CD14-positive monocyte (primary cell): Measurements from ENCODE around the gene AFDN. TPM values are rescaled to one million over a fixed set of nuclear protein-coding genes. Genes with fewer than 3 reads are reported as not detected.

Source experiments
- DNase-seq, 3 donors: peaks; one replicate each; pipeline ENCODE4 v3.0.0-alpha.2; 2011 to 2022
- H2AFZ ChIP-seq: 2 replicates; pipeline ENCODE4 v1.6.0; 2012; ENCODE audit warnings: mild to moderate bottlenecking, low read depth, low read length, inconsistent platforms; ENCODE audit not compliant: insufficient read depth, poor library complexity, severe bottlenecking
- H3K27ac ChIP-seq, 2 donors: 1 replicate in 1 of 2; 2 replicates in 1 of 2; pipeline ENCODE4 v1.5.1; 2012 to 2013; ENCODE audit warnings: low read length in 2 of 2, control low read depth in 1 of 2, inconsistent platforms in 1 of 2, low read depth in 1 of 2, mild to moderate bottlenecking in 1 of 2
- H3K27me3 ChIP-seq, 2 donors: one replicate each; pipeline versions ENCODE4 v1.6.0 to v1.6.1; 2011 to 2013; ENCODE audit warnings: low read length in 2 of 2; ENCODE audit not compliant: control insufficient read depth in 2 of 2, insufficient read depth in 2 of 2
- H3K36me3 ChIP-seq, 2 donors: replicated peaks in 1 of 2; 1 replicate in 1 of 2; 2 replicates in 1 of 2; pipeline versions ENCODE4 v1.5.1 to v1.6.1; 2012 to 2013; ENCODE audit warnings: low read length in 2 of 2, control low read depth in 1 of 2, inconsistent platforms in 1 of 2, mild to moderate bottlenecking in 1 of 2; ENCODE audit not compliant: insufficient read depth in 2 of 2, control insufficient read depth in 1 of 2
- H3K4me1 ChIP-seq, 2 donors: 1 replicate in 1 of 2; 2 replicates in 1 of 2; pipeline versions ENCODE4 v1.5.1 to v1.6.1; 2012 to 2013; ENCODE audit warnings: low read length in 2 of 2, control low read depth in 1 of 2, inconsistent platforms in 1 of 2, mild to moderate bottlenecking in 1 of 2, moderate library complexity in 1 of 2; ENCODE audit not compliant: insufficient read depth in 2 of 2, control insufficient read depth in 1 of 2
- H3K4me2 ChIP-seq: replicated peaks from 2 replicates; pipeline ENCODE3; 2012; ENCODE audit warnings: low read length, moderate library complexity, mild to moderate bottlenecking; ENCODE audit not compliant: poor library complexity, severe bottlenecking; ENCODE audit errors: extremely low read depth
- H3K4me3 ChIP-seq, 3 experiments: fragments of 200-600 bp in 1 of 3; sonication (generic) in 1 of 3; replicated peaks in 1 of 3; 1 replicate in 2 of 3; 2 replicates in 1 of 3; pipeline ENCODE4 v1.5.1; 2011 to 2013; ENCODE audit warnings: low read length in 3 of 3, mild to moderate bottlenecking in 3 of 3, control low read depth in 2 of 3, low read depth in 2 of 3, inconsistent platforms in 1 of 3, moderate library complexity in 1 of 3
- H3K79me2 ChIP-seq: 2 replicates; pipeline ENCODE4 v1.6.0; 2012; ENCODE audit warnings: mild to moderate bottlenecking, control low read depth, inconsistent platforms, low read length, moderate library complexity; ENCODE audit not compliant: insufficient read depth
- H3K9ac ChIP-seq: 2 replicates; pipeline ENCODE4 v1.6.0; 2017; ENCODE audit warnings: low read length, mild to moderate bottlenecking; ENCODE audit not compliant: insufficient read depth, poor library complexity, severe bottlenecking
- H3K9me3 ChIP-seq, 2 donors: replicated peaks in 1 of 2; 1 replicate in 1 of 2; 2 replicates in 1 of 2; pipeline versions ENCODE4 v1.5.1 to v1.6.1; 2012 to 2013; ENCODE audit warnings: low read length in 2 of 2, control low read depth in 1 of 2; ENCODE audit not compliant: control insufficient read depth in 1 of 2, insufficient read depth in 1 of 2
- H4K20me1 ChIP-seq: 2 replicates; pipeline ENCODE4 v1.6.0; 2012; ENCODE audit warnings: mild to moderate bottlenecking, low read length, control low read depth, moderate library complexity; ENCODE audit not compliant: insufficient read depth
- H3K27ac Mint-ChIP-seq, 7 donors: one replicate each; pipeline ENCODE4 v1.8.0; 2020; ENCODE audit warnings: mild to moderate bottlenecking in 7 of 7, mixed read lengths in 7 of 7, moderate library complexity in 6 of 7, inconsistent platforms in 2 of 7
- H3K27me3 Mint-ChIP-seq, 3 donors: one replicate each; pipeline ENCODE4 v1.8.0; 2021 to 2022; ENCODE audit warnings: low read depth in 3 of 3, mild to moderate bottlenecking in 3 of 3, mixed read lengths in 3 of 3, moderate library complexity in 3 of 3, inconsistent platforms in 1 of 3
- H3K36me3 Mint-ChIP-seq, 2 donors: one replicate each; pipeline ENCODE4 v1.8.0; 2020; ENCODE audit warnings: mixed read lengths in 2 of 2, inconsistent platforms in 1 of 2, mild to moderate bottlenecking in 1 of 2
- H3K4me1 Mint-ChIP-seq: one replicate; pipeline ENCODE4 v1.8.0; 2020; ENCODE audit warnings: mild to moderate bottlenecking, mixed read lengths
- H3K4me3 Mint-ChIP-seq, 2 donors: one replicate each; pipeline ENCODE4 v1.8.0; 2020; ENCODE audit warnings: mild to moderate bottlenecking in 2 of 2, mixed read lengths in 2 of 2, moderate library complexity in 1 of 2
- H3K9me3 Mint-ChIP-seq, 7 donors: one replicate each; pipeline ENCODE4 v1.8.0; 2020 to 2022; ENCODE audit warnings: mixed read lengths in 7 of 7, mild to moderate bottlenecking in 6 of 7, moderate library complexity in 6 of 7, inconsistent platforms in 2 of 7
- CTCF ChIP-seq: fragments of 200-600 bp; IDR thresholded peaks from one replicate; pipeline ENCODE4 v1.8.0; 2022; ENCODE audit warnings: antibody characterized with exemption, mild to moderate bottlenecking
- WGBS: methylation state at CpG from one replicate; pipeline ENCODE4 v1.1.5; 2013; ENCODE audit warnings: missing lambda C conversion rate; ENCODE audit not compliant: insufficient coverage; 5-methylcytosine and 5-hydroxymethylcytosine counted together
- intact Hi-C, 2 donors: fragments of 100-400 bp; cut with micrococcal nuclease; formaldehyde crosslinking; loops; one replicate each; pipeline versions ENCODE4 v1.15.0 to v1.15.1; 2023
- polyA plus RNA-seq, 3 donors: library from polyadenylated mRNA; depleted of rRNA in 1 of 3; unstranded in 2 of 3; stranded (reverse) in 1 of 3; fragments of 300-500 nt in 2 of 3; fragments of >200 nt in 1 of 3; fragmentation: Illumina TruSeq in 2 of 3; gene quantifications; 1 replicate in 2 of 3; 2 replicates in 1 of 3; pipeline ENCODE4 v1.2.3, GENCODE V29; 2012 to 2021

AFDN gene
- polyA plus RNA-seq, 3 donors = 0.03 to 1.5 TPM; not detected in 1

GRCh38 chr6:167956491-167956890, 129.8 kb downstream of the AFDN start:
- H3K9me3 Mint-ChIP-seq = peaks cover 0 to 7% (median 2%) of the 10 kb centered on the region in 7 donors
- H3K4me3 Mint-ChIP-seq = no peak overlapping the region
- TF ChIP-seq CTCF = no peak
- peaks cover 1 to 5% (median 4%) of the 10 kb centered on the region in 3 donors for H3K27me3 Mint-ChIP-seq
- peaks cover 0 to 3% of the 10 kb centered on the region in 2 donors for H3K9me3 ChIP-seq
- no peak overlapping the region for H2AFZ ChIP-seq
- DNase-seq = no peak
- H3K4me2 ChIP-seq = no peak overlapping the region
- H3K4me1 Mint-ChIP-seq = no peaks in the 10 kb centered on the region
- H3K36me3 Mint-ChIP-seq = no peaks in the 10 kb centered on the region
- H3K27me3 ChIP-seq = no peaks in the 10 kb centered on the region
- intact Hi-C loops = no loop called here
- H4K20me1 ChIP-seq = no peaks in the 10 kb centered on the region
- no peaks in the 10 kb centered on the region for H3K79me2 ChIP-seq
- WGBS = 94% methylated on average over 6 of the region's 6 CpGs
- H3K36me3 ChIP-seq = no peaks in the 10 kb centered on the region
- H3K9ac ChIP-seq = no peak overlapping the region
- no peak overlapping the region for H3K27ac ChIP-seq
- no peak overlapping the region for H3K4me3 ChIP-seq
- H3K27ac Mint-ChIP-seq = no peak overlapping the region
- no peaks in the 10 kb centered on the region for H3K4me1 ChIP-seq

- H3K27ac Mint-ChIP-seq = peak overlapping the region in 1 of 7 donors; percentile 24
- Histone ChIP-seq H3K27me3 (no peaks in the 10 kb centered on the region), H3K9ac (no peak overlapping the region), H3K27ac (no peak overlapping the region), H3K4me3 (no peak overlapping the region), H3K4me1 (no peaks in the 10 kb centered on the region), H3K36me3 (no peaks in the 10 kb centered on the region), H2AFZ (no peak overlapping the region), H3K4me2 (no peak overlapping the region), H3K9me3 (no peaks in the 10 kb centered on the region), H3K79me2 (no peaks in the 10 kb centered on the region), H4K20me1 (no peaks in the 10 kb centered on the region)
- no peak for TF ChIP-seq CTCF
- WGBS = 94% methylated on average over 7 of the region's 8 CpGs
- no peak for DNase-seq
- no peak overlapping the region for H3K4me3 Mint-ChIP-seq
- intact Hi-C loops = no loop called here
- no peaks in the 10 kb centered on the region for H3K36me3 Mint-ChIP-seq
- peaks cover 0 to 5% (median 3%) of the 10 kb centered on the region in 3 donors for H3K27me3 Mint-ChIP-seq
- peaks cover 0 to 7% (median 0%) of the 10 kb centered on the region in 7 donors for H3K9me3 Mint-ChIP-seq
- no peaks in the 10 kb centered on the region for H3K4me1 Mint-ChIP-seq
Observed at GRCh38 chr6:167956983-167957492, 130.3 kb downstream of the AFDN start.
